ENCODE results near the gene ROCK1. TPM values are rescaled to one million over a fixed set of nuclear protein-coding genes. Genes with fewer than 3 reads are reported as not detected.

Gene ROCK1
- total RNA-seq, 1 experiment from 2014 or later, result 36.2 TPM

DNA sequence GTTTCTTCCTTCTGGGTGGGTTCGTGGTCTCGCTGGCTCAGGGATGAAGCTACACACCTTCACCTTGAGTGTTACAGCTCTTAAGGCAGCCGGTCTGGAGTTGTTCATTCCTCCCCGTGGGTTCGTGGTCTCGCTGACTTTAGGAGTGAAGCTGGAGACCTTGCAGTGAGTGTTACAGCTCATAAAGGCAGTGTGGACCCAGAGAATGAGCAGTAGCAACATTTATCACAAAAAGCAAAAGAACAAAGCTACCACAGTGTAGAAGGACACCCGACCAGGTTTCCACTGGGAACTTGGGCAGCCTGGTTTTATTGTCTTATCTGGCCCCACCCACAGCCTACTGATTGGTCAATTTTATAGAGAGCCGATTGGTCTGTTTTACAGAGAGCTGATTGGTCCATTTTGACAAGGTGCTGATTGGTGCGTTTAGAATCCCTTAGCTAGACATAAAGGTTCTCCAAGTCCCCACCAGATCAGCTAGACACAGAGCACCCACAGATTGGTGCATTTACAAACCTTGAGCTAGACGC is 20.1 kb upstream of the ROCK1 start:
- ChIA-PET CTCF (no interaction called here), POLR2A (no interaction called here)
- Histone ChIP-seq H3K9me3 (ENCODE audit: control insufficient read depth, insufficient read depth, low read depth, low read length) (no peaks in the 10 kb centered on the region), H3K4me3 (ENCODE audit: low read depth in 2 of 2, low read length in 2 of 2) (no peak overlapping the region), H3K27ac (ENCODE audit: low read length) (no peak overlapping the region), H3K4me1 (ENCODE audit: control insufficient read depth, insufficient read depth, low read length) (no peaks in the 10 kb centered on the region), H3K27me3 (ENCODE audit: control insufficient read depth, insufficient read depth, low read length) (no peaks in the 10 kb centered on the region), H3K36me3 (ENCODE audit: control insufficient read depth, insufficient read depth, low read length) (no peaks in the 10 kb centered on the region)
- ATAC-seq (no peak), DNase-seq (ENCODE audit: low read depth, low spot score) (no peak)
- BruUV-seq (replicated peaks), result no TSS peak
- intact Hi-C loops (cut with micrococcal nuclease; ENCODE audit: unreplicated experiment), result no loop called here
- in situ Hi-C loops (cut with HindIII; ENCODE audit: low pct_unique_long_range_greater_than_20kb, low sequenced_read_pairs), result no loop called here
- TF ChIP-seq, protein P1, sequence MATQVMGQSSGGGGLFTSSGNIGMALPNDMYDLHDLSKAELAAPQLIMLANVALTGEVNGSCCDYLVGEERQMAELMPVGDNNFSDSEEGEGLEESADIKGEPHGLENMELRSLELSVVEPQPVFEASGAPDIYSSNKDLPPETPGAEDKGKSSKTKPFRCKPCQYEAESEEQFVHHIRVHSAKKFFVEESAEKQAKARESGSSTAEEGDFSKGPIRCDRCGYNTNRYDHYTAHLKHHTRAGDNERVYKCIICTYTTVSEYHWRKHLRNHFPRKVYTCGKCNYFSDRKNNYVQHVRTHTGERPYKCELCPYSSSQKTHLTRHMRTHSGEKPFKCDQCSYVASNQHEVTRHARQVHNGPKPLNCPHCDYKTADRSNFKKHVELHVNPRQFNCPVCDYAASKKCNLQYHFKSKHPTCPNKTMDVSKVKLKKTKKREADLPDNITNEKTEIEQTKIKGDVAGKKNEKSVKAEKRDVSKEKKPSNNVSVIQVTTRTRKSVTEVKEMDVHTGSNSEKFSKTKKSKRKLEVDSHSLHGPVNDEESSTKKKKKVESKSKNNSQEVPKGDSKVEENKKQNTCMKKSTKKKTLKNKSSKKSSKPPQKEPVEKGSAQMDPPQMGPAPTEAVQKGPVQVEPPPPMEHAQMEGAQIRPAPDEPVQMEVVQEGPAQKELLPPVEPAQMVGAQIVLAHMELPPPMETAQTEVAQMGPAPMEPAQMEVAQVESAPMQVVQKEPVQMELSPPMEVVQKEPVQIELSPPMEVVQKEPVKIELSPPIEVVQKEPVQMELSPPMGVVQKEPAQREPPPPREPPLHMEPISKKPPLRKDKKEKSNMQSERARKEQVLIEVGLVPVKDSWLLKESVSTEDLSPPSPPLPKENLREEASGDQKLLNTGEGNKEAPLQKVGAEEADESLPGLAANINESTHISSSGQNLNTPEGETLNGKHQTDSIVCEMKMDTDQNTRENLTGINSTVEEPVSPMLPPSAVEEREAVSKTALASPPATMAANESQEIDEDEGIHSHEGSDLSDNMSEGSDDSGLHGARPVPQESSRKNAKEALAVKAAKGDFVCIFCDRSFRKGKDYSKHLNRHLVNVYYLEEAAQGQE (IDR thresholded peaks at IDR 0.05; ENCODE audit: insufficient read depth in 1 of 2, low read depth in 2 of 2, low read length in 1 of 2), result no peak
- TF ChIP-seq SIN3A (IDR thresholded peaks at IDR 0.05; ENCODE audit: borderline replicate concordance, insufficient read depth, low read depth, low read length) (no peak), TCF7L2 (IDR thresholded peaks at IDR 0.05; ENCODE audit: low read depth, low read length) (no peak)

DNA sequence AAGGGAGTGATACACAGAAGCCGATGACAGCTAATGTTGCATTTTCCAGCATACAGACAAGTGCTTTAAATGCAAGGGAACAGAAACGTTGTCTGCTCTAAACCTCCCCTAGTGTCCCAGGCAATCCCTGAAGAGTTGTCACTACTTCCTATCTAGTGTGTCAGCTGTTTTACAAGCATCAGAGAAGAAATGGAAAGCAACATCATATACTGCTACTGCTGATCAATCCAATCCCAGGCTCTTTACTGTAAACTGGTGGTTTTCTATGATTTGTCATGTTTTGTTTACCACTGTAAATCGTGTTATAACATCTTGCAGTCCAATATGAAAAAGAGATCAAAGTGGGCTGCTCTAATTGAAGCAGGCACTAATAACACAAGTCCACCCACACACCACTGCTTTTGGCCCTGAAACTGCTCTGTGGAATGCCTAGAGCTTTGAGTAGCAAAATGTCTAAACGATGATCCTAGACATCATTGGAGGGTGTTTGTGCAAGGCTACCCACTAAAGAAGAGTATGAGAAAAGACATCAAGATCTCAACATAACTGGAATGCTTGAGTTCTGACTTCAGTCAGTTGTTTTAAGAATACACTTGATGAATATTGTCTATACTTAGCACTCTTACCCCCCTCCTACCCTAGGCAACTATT is 18.1 kb upstream of the ROCK1 start:
- TF ChIP-seq, protein P1 (IDR thresholded peaks at IDR 0.05; ENCODE audit: insufficient read depth in 1 of 2, low read depth in 2 of 2, low read length in 1 of 2), result no peak
- TF ChIP-seq, protein P2, sequence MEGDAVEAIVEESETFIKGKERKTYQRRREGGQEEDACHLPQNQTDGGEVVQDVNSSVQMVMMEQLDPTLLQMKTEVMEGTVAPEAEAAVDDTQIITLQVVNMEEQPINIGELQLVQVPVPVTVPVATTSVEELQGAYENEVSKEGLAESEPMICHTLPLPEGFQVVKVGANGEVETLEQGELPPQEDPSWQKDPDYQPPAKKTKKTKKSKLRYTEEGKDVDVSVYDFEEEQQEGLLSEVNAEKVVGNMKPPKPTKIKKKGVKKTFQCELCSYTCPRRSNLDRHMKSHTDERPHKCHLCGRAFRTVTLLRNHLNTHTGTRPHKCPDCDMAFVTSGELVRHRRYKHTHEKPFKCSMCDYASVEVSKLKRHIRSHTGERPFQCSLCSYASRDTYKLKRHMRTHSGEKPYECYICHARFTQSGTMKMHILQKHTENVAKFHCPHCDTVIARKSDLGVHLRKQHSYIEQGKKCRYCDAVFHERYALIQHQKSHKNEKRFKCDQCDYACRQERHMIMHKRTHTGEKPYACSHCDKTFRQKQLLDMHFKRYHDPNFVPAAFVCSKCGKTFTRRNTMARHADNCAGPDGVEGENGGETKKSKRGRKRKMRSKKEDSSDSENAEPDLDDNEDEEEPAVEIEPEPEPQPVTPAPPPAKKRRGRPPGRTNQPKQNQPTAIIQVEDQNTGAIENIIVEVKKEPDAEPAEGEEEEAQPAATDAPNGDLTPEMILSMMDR (IDR thresholded peaks at IDR 0.05), result no peak
- TF ChIP-seq TCF7L2 (IDR thresholded peaks at IDR 0.05; ENCODE audit: low read depth, low read length) (no peak), POLR2AphosphoS5 (IDR thresholded peaks at IDR 0.05; ENCODE audit: low read depth, low read length) (no peak), SIN3A (IDR thresholded peaks at IDR 0.05; ENCODE audit: borderline replicate concordance, insufficient read depth, low read depth, low read length) (no peak)
- H3K4me3 ChIP-seq (ENCODE audit: low read depth in 2 of 2, low read length in 2 of 2), result no peak overlapping the region
- H3K9me3 ChIP-seq (ENCODE audit: control insufficient read depth, insufficient read depth, low read depth, low read length), result no peaks in the 10 kb centered on the region
- no peaks in the 10 kb centered on the region for H3K27me3 ChIP-seq (ENCODE audit: control insufficient read depth, insufficient read depth, low read length)
- H3K4me1 ChIP-seq (ENCODE audit: control insufficient read depth, insufficient read depth, low read length), result no peaks in the 10 kb centered on the region
- CTCF ChIA-PET, result no interaction called here
- DNase-seq (ENCODE audit: low read depth, low spot score), result no peak
- no peaks in the 10 kb centered on the region for H3K36me3 ChIP-seq (ENCODE audit: control insufficient read depth, insufficient read depth, low read length)
- in situ Hi-C loops (cut with HindIII; ENCODE audit: low pct_unique_long_range_greater_than_20kb, low sequenced_read_pairs), result no loop called here
- no TSS peak for BruUV-seq (replicated peaks)
- intact Hi-C loops (cut with micrococcal nuclease; ENCODE audit: unreplicated experiment), result no loop called here
- no peak overlapping the region for H3K27ac ChIP-seq (ENCODE audit: low read length)
- ATAC-seq, result no peak
- POLR2A ChIA-PET, result no interaction called here

Measured in Panc1 (cell line).